GM12875 (cell line): ENCODE measurements around the gene RPS15.
"Not testable (repeated sequence)": the region's sequence is repeated elsewhere in the genome, so short reads cannot be mapped to it uniquely, and the experiment has no call there.

Experiments used
- H3K4me3 ChIP-seq: one replicate; pipeline ENCODE4 v1.5.1; 2011; ENCODE audit warnings: low read depth, low read length, control low read depth
- TF ChIP-seq, protein P1 (sequence below): IDR thresholded peaks from 2 replicates; pipeline ENCODE4 v1.5.1; 2011; ENCODE audit warnings: low read depth, mild to moderate bottlenecking, control low read depth, inconsistent platforms, low read length, moderate library complexity, borderline replicate concordance; ENCODE audit not compliant: insufficient read depth

The RPS15 gene

DNA sequence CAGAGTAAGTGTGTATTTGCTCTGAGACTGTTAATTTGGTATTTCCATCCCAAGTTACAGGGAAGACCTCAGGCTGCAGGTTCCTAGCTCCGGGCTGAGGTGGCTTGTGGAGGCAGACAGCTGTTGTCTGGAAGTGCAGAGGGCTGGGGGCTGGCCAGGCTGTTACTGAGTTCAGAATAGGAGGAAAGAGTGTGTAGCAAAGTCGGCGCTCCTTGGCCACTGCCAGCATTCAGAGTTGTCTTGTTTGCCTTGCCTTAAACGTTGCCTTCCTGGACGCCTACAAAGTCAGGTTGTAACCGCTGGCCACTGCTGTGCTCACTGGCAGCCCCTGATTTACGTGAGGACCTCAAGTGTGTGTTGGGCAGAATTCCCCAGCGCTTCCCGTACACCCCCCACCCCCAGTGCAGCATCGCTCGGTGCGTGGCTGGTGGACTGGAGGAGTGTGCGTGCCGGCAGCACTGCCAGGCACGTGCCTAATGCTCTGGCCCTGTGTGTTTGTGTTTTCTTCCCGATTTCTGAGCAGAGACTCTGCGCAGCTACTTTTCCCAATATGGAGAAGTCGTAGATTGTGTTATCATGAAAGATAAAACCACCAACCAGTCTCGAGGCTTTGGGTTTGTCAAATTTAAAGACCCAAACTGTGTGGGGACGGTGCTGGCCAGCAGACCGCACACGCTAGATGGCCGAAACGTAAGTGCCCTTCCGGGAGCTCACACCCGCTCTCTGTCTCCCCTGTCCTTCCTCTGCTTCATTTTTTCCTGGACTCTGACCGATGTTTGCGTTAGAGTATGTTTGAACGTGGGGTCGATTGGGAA is 20.3 kb upstream of the RPS15 start:
- TF ChIP-seq, protein P1, sequence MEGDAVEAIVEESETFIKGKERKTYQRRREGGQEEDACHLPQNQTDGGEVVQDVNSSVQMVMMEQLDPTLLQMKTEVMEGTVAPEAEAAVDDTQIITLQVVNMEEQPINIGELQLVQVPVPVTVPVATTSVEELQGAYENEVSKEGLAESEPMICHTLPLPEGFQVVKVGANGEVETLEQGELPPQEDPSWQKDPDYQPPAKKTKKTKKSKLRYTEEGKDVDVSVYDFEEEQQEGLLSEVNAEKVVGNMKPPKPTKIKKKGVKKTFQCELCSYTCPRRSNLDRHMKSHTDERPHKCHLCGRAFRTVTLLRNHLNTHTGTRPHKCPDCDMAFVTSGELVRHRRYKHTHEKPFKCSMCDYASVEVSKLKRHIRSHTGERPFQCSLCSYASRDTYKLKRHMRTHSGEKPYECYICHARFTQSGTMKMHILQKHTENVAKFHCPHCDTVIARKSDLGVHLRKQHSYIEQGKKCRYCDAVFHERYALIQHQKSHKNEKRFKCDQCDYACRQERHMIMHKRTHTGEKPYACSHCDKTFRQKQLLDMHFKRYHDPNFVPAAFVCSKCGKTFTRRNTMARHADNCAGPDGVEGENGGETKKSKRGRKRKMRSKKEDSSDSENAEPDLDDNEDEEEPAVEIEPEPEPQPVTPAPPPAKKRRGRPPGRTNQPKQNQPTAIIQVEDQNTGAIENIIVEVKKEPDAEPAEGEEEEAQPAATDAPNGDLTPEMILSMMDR = no peak
- no peak overlapping the region for H3K4me3 ChIP-seq

DNA sequence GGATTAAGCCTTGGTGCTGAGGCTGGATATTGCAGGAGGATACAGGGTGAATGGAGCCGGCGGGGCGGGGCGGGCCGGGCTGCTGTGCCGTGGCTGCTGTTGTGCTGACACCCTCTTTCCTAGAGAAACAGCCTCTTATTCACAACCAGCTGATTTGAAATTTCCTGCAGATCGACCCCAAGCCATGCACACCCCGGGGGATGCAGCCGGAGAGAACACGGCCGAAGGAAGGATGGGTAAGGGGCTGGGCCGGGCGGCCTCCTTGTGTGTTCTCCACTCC is 19.8 kb upstream of the RPS15 start:
- TF ChIP-seq, protein P1 = no peak
- no peak overlapping the region for H3K4me3 ChIP-seq

DNA sequence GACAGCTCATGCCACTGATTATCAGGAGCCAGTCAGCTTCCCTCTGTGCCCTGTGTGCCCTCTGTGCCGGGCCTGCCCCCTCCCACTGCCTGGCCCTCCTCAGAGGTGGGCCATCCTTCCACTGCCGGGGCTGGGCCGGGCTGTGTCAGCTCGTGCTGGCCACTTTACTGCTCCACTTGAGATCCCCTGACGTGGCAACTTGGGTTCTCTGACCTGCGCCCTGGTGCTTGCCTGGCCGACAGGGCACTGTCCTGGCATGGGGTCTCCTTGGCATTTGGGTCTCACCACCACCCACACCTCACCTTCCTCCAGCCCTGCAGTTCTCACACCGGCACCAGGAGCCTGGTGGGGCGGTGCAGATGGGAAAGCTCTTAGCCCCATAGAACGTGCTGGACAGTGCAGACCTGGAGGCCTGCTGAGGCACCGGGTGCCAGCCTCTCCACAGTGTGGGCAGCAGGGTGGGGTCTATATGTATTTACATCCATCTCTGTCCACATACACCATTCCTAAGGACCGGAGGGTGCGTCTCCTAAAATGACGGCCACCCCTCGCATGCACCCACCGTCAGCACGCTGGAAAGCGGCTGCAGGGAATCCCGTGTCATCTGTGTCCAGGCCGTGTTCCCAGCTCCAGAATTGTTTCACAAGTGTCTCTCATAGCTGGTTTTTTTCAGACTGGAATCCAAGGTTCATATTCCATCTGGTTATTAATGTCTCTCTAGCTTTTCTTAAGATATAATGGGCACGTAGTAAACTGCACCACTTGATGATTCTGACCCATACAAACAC is 19.1 kb upstream of the RPS15 start:
- TF ChIP-seq, protein P1 = no peak
- H3K4me3 ChIP-seq = no peak overlapping the region

DNA sequence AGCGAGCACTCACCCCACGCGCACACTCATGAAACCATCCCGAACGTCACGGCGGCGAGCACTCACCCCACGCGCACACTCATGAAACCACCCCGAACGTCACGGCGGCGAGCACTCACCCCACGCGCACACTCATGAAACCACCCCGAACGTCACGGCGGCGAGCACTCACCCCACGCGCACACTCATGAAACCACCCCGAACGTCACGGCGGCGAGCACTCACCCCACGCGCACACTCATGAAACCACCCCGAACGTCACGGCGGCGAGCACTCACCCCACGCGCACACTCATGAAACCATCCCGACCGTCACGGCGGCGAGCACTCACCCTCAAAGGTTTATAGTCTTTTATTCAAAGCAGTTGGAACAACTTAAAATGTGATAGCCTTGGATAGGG is 18.1 kb upstream of the RPS15 start:
- not testable (repeated sequence) for H3K4me3 ChIP-seq

DNA sequence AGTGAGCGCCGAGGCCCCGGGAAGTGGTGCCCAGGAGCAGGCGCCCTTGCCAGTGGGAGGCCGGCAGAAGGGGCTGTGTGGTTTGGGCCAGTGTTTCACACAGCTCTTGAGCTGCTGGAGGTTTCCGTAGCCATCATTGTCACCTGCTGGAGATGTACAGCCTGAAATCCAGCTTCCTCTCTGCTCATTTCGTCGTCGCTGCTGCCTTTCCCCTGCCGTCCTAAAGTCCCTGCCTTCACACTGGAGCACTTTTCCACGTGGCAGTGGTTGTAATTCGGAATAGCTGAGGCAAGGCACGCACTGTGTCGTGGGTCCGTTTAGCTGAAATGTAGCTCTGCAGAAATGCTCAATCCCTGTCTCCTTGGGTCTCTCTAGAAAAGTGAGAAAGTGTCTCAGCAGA is 17.6 kb upstream of the RPS15 start:
- TF ChIP-seq, protein P1 = no peak
- no peak overlapping the region for H3K4me3 ChIP-seq

DNA sequence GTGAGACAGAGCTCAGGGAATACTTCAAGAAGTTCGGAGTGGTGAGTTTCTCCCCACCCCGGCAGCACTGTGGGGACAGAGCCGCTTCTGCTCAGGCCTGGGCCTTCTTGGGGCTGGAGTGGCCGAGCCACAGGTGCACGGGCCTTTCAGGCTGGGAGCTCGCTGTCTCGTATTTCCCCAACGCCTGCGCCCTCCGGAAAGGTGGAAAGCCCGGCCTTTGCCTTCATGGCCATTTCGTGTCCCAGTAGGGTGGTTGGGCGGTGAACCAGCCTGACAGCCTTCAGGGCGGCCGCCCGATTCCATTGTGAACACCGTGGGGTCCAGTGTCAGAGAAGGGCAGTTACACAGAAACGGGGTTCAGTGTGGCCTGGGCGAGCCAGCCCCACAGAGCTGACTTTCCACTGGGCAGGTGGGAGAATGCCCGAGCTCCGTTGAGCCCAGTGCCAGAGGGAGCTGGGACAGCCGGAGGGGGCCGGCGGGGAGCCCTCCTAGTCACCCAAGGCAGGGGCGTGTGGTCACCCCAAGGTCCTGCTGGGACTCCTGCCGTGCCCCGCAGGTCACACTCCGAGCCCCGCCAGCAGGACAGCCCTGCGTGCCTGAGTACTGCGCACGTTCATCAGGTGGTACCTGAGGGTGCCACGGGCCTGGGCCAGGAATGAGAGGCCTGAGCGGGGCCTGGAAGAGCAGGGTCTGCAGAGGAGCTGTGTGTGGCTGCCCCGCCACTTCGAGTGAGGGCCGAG is 16.8 kb upstream of the RPS15 start:
- TF ChIP-seq, protein P1 = no peak
- no peak overlapping the region for H3K4me3 ChIP-seq

DNA sequence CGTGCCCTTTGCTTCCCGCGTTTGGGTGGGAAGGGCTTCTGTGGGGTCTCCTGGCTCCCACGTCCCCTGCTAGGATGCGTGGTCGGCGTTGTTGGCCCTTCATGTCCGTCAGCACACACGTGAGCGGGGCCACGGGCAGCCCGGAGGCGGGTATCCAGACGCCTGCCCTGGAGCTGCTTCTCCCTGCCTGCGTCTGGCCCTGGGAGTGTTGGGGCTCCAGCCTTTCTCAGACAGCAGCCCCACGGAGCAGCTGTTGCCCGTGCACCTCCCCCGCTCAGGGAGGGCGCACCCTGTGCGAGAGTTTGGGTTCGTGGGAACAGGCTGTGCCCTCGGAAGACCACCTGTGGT is 16.3 kb upstream of the RPS15 start:
- H3K4me3 ChIP-seq = no peak overlapping the region
- TF ChIP-seq, protein P1 = no peak
